Coronary artery (tissue), 2 donors: ENCODE data around the gene DPP10.

Experiments used
- DNase-seq: peaks from one replicate; pipeline ENCODE4 v3.0.0-alpha.2; 2017; ENCODE audit warnings: low spot score
- H3K27ac ChIP-seq, 2 donors: fragments of 200-600 bp; sonication (generic); one replicate each; pipeline ENCODE4 v1.5.1; 2016 to 2019
- H3K4me3 ChIP-seq: fragments of 200-600 bp; sonication (generic); 2 replicates; pipeline ENCODE4 v1.5.1; 2016; ENCODE audit warnings: mild to moderate bottlenecking, moderate library complexity
- TF ChIP-seq, protein P1 (sequence below): fragments of 200-600 bp; sonication (generic); IDR thresholded peaks from one replicate; pipeline ENCODE4 v1.5.1; 2019; ENCODE audit warnings: antibody characterized with exemption

Gene DPP10

DNA sequence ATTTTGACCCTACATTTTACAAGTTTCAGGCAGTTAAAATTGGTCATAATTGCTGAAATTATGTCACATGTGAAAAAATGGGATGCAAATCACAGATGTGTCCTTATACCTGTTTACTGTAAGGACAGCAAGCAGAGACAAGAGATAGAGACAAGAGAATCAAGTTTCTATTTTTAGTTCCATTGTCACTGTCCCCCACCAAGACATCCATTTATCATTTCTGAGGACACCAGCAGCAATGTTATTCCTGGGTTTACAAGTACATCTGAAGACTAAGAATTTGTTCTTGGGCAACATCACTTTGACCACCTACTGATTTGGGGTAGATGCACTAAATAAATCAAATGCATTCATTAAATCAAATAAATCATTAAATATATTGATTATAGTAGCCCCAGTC is 1111.7 kb downstream of the DPP10 start:
- DNase-seq = no peak
- TF ChIP-seq, protein P1, sequence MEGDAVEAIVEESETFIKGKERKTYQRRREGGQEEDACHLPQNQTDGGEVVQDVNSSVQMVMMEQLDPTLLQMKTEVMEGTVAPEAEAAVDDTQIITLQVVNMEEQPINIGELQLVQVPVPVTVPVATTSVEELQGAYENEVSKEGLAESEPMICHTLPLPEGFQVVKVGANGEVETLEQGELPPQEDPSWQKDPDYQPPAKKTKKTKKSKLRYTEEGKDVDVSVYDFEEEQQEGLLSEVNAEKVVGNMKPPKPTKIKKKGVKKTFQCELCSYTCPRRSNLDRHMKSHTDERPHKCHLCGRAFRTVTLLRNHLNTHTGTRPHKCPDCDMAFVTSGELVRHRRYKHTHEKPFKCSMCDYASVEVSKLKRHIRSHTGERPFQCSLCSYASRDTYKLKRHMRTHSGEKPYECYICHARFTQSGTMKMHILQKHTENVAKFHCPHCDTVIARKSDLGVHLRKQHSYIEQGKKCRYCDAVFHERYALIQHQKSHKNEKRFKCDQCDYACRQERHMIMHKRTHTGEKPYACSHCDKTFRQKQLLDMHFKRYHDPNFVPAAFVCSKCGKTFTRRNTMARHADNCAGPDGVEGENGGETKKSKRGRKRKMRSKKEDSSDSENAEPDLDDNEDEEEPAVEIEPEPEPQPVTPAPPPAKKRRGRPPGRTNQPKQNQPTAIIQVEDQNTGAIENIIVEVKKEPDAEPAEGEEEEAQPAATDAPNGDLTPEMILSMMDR = no peak
- Histone ChIP-seq H3K27ac (no peak overlapping the region), H3K4me3 (no peak overlapping the region)

DNA sequence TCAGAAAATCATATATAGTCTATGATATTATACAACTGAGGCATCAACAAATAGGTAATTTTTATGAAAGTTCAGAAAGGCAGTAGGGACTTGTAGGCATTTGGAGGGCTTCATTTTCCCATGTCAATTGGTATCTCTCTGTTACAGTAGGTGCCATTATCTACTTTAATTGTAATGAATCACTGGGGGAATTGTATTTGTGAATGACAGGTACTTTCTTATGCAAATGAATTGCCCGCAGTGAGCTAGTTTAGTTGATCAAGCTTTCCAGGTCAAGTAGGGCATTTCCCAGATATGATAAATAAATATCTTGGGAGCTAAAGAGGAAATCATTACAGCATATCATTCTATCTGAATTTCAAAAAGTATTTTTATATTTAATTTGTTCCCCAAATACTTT is 1116.3 kb downstream of the DPP10 start:
- TF ChIP-seq, protein P1 = no peak
- no peak for DNase-seq
- H3K27ac ChIP-seq = no peak overlapping the region
- H3K4me3 ChIP-seq = no peak overlapping the region

DNA sequence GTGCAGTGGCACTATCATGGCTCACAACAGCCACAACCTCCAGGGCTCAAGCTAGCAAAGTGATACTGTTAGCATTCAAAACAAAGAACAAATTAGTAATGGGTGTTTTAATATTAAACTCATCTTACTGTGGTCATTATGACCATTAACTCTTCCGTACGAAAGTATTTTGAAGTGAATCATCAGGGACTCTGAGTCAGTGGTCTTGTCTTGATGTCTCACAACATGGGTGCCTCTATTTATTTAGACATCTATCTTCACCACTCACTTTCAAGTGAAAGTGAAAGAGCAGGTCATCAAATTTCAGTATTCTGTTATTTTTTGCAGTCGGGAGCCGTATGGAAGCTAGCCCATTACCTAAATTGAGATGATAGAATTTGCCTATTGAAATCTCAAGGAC is 1118.2 kb downstream of the DPP10 start:
- TF ChIP-seq, protein P1 = no peak
- Histone ChIP-seq H3K4me3 (no peak overlapping the region), H3K27ac (no peak overlapping the region)

DNA sequence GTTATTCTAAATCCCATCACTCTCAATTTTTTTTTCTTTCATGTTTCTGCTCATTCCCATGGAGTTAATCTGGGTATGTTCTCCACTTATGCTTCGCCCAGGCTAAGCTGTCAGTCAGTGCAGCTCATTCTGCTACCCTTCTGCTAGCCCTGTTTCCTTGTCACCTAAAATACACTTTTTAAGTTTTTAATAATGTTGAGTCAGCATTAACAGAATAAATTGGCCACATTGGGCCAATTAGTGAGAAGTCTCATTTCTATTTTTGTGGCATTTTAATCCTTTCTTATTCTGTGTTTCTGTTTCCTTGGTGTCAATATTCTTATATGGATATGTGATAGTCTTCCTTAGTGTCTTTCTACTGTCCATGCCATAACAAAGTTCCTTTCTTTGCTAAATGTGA is 1126.2 kb downstream of the DPP10 start:
- no peak overlapping the region for H3K4me3 ChIP-seq
- no peak for DNase-seq
- no peak overlapping the region for H3K27ac ChIP-seq
- TF ChIP-seq, protein P1 = no peak

More for the DNA sequence above, 1118.2 kb downstream of the DPP10 start:
- DNase-seq = no peak

DNA sequence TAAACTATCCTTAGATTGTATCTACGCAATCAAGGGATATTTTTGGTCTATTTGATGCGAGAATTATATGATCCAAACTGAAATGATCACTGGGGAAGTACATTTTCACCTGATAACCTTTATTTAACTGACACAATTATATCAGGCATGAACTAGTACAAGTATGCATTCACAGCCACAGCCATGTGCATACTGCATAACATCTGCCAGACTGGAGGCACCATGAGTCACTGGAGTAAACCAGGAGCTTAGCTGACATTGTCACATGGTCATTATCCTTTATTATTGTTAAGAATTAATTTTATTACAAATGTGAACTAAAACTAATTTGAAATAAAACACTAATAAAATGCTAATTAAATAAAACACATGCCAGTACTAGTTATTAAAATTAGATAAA is 1127.1 kb downstream of the DPP10 start:
- DNase-seq = no peak
- TF ChIP-seq, protein P1 = no peak
- H3K4me3 ChIP-seq = no peak overlapping the region
- H3K27ac ChIP-seq = no peak overlapping the region

DNA sequence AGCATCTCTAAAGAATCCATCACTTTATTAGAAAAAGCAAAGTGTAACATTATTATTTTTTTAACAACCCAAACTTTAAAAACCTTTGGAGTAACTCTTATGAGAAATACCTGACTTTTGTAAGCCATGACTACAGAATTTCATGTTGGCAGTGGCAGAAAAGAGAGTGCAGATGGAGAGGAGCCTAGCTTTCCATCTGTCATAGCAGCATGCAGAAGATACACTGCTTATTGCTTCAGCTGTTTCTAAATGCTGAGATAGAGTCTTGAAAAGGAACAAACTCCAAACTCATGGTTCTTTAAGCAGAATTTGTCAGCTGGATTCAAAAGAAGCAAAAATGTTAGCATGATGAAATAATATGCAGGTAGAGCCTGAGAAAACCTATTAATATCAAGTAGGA is 1130.3 kb downstream of the DPP10 start:
- TF ChIP-seq, protein P1 = no peak
- H3K4me3 ChIP-seq = no peak overlapping the region
- no peak overlapping the region for H3K27ac ChIP-seq
- no peak for DNase-seq

DNA sequence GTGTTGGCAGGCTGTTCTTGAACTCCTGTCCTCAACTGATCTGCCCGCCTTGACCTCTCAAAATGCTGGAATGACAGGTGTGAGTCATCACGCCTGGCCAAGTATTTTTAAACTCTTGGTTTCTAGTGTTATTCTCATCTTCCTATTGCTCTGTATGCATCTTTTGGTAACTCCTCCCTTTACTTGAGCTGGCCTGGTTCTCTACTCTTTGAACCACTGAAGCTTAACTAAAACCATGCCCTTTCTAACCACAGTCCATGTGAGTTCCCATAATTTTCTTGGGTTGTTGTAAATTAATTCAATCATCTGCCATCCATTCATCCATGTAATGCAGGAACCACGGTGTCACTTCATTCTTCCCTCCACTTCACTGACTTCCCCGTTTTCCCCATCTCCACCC is 1131.3 kb downstream of the DPP10 start:
- H3K4me3 ChIP-seq = no peak overlapping the region
- no peak overlapping the region for H3K27ac ChIP-seq
- DNase-seq = no peak
- TF ChIP-seq, protein P1 = no peak
